AG09319 (cell line): ENCODE measurements around the gene IL34.

Experiments used
- DNase-seq: peaks from one replicate; pipeline ENCODE4 v3.0.0-alpha.2; 2010; ENCODE audit warnings: low read depth; ENCODE audit errors: extremely low read depth
- CTCF ChIP-seq: IDR thresholded peaks from 2 replicates; pipeline ENCODE4 v1.5.1; 2011; ENCODE audit warnings: low read depth, mild to moderate bottlenecking, inconsistent platforms, low read length, moderate library complexity

The IL34 gene

DNA sequence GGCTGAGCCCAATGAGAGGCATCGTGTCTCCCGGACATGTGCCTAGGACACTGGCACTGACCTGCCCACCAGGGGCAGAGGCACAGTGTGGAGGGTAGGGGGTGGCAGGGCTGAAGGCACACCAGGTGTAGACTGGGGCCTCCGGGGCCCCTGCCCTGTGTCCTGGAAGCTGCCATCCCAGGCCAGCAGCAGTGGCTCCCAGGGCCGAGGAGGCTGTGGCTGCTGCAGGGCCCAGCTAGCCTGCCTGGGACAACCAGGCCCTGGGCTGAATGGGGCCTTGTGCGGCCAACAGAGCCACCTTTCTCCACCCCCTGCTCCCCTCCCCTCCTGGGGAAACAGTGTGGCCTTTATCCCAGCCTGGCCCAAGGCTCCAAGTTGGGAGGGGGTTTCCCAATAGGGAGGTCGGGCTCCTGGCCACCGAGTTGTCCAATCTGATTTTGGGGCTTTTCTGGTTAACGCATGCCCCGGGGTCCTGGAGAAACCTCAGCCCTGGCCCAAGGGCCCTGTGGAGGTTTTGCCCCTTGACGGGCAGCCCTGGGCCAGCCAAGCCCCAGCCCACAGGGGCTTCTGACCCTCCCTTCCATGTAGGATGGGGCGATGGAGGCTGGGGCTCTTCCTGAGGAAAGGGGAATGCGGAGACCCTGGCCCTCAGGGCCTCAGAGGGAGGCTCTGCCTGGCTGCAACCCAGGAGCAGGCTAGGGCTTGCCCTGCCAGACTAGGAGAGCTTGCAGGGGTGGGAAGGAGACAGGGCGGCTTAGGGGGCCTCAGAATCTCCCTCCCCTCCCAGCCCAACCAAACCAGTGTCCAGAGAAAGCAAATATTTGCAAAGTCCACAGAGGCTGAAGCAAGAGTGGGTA lies 35.3 kb downstream of the IL34 start:
- no peak for DNase-seq
- no peak for TF ChIP-seq CTCF

DNA sequence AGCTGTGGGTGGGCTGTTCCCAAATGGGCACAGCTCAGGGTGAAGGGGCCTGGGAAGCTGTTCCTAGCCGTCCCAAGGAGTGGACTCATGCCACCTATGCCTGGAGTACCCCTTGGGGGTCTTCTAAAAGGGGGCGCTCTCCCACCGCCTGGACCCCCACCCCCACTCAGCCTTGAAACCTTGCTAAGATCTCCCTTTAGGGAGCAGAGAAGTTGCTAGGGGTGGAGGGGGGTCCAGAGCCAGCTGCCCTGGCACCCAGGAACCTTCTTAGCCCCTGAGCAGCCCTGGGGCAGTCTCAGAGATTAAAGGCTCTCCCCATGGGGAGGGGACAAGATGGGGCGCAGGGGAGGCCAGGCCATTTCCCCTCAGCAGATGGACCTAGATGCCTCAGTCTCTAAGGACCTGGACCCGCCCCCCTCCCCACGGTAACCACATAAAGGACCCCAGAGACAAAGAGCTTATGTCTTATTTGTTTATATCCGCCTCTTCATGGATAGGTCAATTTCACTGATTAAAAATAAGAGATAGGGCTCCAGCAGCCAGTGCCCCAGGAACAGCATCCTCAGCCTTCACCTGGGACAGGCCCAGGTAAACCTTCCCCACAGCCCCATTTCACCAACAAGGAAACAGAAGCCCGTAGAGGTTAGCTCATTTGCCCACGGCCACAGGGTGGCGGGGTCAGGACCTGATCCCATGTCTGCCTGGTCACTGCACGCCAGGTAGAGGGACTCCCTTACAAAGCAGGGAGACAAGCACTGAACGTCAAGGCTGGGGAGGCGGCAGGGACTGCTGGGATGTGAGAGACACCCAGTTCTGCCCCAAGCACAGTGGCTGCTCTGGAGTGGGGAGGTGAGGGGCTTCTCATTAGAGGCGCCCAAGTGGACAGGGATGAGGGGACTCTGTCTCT lies 36.1 kb downstream of the IL34 start:
- DNase-seq = no peak
- no peak; the same call in 1 of the 2 replicates for TF ChIP-seq CTCF

DNA sequence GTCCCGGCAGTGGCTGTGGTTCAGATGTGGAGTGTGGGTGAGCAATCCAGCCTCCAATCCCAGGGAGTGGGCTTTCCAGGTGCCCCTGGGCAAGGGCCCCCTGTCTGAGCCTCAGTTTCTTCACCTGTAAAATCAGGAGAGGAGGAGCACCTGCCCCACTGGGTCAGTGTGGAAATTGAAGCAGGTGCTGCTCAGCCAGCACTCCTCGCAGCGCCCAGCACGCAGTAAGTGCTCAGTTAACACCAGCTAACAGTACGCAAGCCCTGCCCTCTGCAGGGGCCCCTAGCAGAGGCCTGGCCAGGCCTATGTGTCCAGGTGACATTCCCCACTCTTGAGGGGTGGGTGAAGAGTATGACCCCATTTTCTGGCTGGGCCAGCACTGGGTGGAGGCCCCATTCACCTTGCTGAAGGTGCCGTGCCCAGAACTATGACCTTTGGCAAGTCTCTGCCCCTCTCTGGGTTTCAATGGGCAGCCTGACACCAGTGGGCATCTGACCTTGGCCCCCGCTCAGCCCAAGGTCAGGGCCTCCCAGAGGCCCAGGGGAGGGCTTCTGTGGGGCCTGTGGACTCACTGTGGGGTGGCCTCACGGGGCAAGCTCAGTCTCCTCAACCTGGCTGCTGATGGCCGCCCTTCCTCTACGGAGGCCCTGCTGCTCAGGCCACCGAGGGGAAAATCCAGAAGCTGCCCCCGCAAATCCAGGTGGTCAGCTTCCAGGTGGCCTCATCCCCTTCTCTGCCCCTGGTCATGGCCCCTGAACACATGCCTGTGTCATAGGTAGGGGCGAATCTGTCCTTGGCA lies 37.0 kb downstream of the IL34 start:
- no peak for DNase-seq
- TF ChIP-seq CTCF = no peak

GRCh38 chr16:70684146-70685060 lies 38.0 kb downstream of the IL34 start:
- TF ChIP-seq CTCF = no peak
- no peak for DNase-seq

GRCh38 chr16:70685061-70685937 lies 38.9 kb downstream of the IL34 start:
- DNase-seq = no peak
- TF ChIP-seq CTCF = no peak

- DNase-seq = peak; percentile 80
- no peak for TF ChIP-seq CTCF
These were observed 39.6 kb downstream of the IL34 start, which contains the start of gene MTSS2 for GRCh38 chr16:70685938-70686375. Gene MTSS2, minus strand, starts transcription at chr16:70686053. Its CDS starts 262 bp downstream, at chr16:70685791.
